Astrocyte (in vitro differentiated cells and primary cell): ENCODE data around the gene POU6F1. TPM values are rescaled to one million over a fixed set of nuclear protein-coding genes. Genes with fewer than 3 reads are reported as not detected.
A peak's percentile ranks its signal among the peaks of the same experiment; 100 is the strongest.

ENCODE experiments used
- DNase-seq: peaks from one replicate; pipeline ENCODE4 v3.0.0-alpha.2; 2010; ENCODE audit warnings: low read depth
- FAIRE-seq: peaks from 2 replicates; lab custom pipeline; 2011; peaks lifted over from hg19 to GRCh38; lab: Jason Lieb, UNC
- H2AFZ ChIP-seq: 2 replicates; pipeline ENCODE4 v1.6.0; 2012; ENCODE audit warnings: low read depth, low read length, inconsistent platforms
- H3K27ac ChIP-seq: 2 replicates; pipeline ENCODE4 v1.5.1; 2011; ENCODE audit warnings: low read depth, low read length, inconsistent platforms
- H3K27me3 ChIP-seq: 2 replicates; pipeline ENCODE4 v1.6.0; 2011; ENCODE audit warnings: low read length, inconsistent platforms; ENCODE audit not compliant: insufficient read depth
- H3K36me3 ChIP-seq: 2 replicates; pipeline ENCODE4 v1.5.1; 2011; ENCODE audit warnings: low read length, inconsistent platforms; ENCODE audit not compliant: insufficient read depth
- H3K4me1 ChIP-seq: 2 replicates; pipeline ENCODE4 v1.5.1; 2011; ENCODE audit warnings: low read length, inconsistent platforms; ENCODE audit not compliant: insufficient read depth
- H3K4me2 ChIP-seq: 2 replicates; pipeline ENCODE4 v1.6.0; 2012; ENCODE audit warnings: low read length, inconsistent platforms
- H3K4me3 ChIP-seq: 2 replicates; pipeline ENCODE4 v1.5.1; 2011; ENCODE audit warnings: low read depth, mild to moderate bottlenecking, low read length, inconsistent platforms; ENCODE audit not compliant: insufficient read depth
- H3K79me2 ChIP-seq: 2 replicates; pipeline ENCODE4 v1.6.0; 2012; ENCODE audit warnings: mild to moderate bottlenecking, low read length, inconsistent platforms; ENCODE audit not compliant: insufficient read depth
- H3K9ac ChIP-seq: 2 replicates; pipeline ENCODE4 v1.6.0; 2012; ENCODE audit warnings: mild to moderate bottlenecking, low read length, inconsistent platforms
- H3K9me3 ChIP-seq: 2 replicates; pipeline ENCODE4 v1.5.1; 2012; ENCODE audit warnings: low read depth, mild to moderate bottlenecking, low read length, inconsistent platforms; ENCODE audit not compliant: insufficient read depth
- H4K20me1 ChIP-seq: 2 replicates; pipeline ENCODE4 v1.6.0; 2012; ENCODE audit warnings: low read length, inconsistent platforms; ENCODE audit not compliant: insufficient read depth
- H3K27ac Mint-ChIP-seq: one replicate; pipeline ENCODE4 v1.8.0; 2021; ENCODE audit warnings: mild to moderate bottlenecking, mixed read lengths; ENCODE audit not compliant: unreplicated experiment
- H3K27me3 Mint-ChIP-seq: one replicate; pipeline ENCODE4 v1.8.0; 2021; ENCODE audit warnings: low read depth, mixed read lengths; ENCODE audit not compliant: unreplicated experiment
- H3K36me3 Mint-ChIP-seq: one replicate; pipeline ENCODE4 v1.8.0; 2021; ENCODE audit warnings: low read depth, mixed read lengths; ENCODE audit not compliant: unreplicated experiment
- H3K4me1 Mint-ChIP-seq: one replicate; pipeline ENCODE4 v1.8.0; 2021; ENCODE audit warnings: low read depth, mixed read lengths; ENCODE audit not compliant: unreplicated experiment
- H3K4me3 Mint-ChIP-seq: one replicate; pipeline ENCODE4 v1.8.0; 2021; ENCODE audit warnings: mild to moderate bottlenecking, moderate library complexity, mixed read lengths; ENCODE audit not compliant: unreplicated experiment
- H3K9me3 Mint-ChIP-seq: one replicate; pipeline ENCODE4 v1.8.0; 2021; ENCODE audit warnings: mild to moderate bottlenecking, mixed read lengths; ENCODE audit not compliant: unreplicated experiment
- EZH2 ChIP-seq: IDR thresholded peaks from 2 replicates; pipeline ENCODE4 v1.6.1; 2012; ENCODE audit warnings: mild to moderate bottlenecking, low read length, inconsistent platforms; ENCODE audit not compliant: insufficient read depth
- total RNA-seq: library from RNA; stranded (reverse); gene quantifications from 2 replicates; pipeline ENCODE4 v1.2.1, GENCODE V29; 2021
- TF ChIP-seq, protein P1 (sequence below): IDR thresholded peaks from 2 replicates; pipeline ENCODE4 v1.5.1; 2011; ENCODE audit warnings: low read depth, mild to moderate bottlenecking, inconsistent platforms, low read length, moderate library complexity; ENCODE audit not compliant: insufficient read depth

POU6F1 gene
- total RNA-seq, 1 donor from 2014 or later = 3.6 TPM

DNA sequence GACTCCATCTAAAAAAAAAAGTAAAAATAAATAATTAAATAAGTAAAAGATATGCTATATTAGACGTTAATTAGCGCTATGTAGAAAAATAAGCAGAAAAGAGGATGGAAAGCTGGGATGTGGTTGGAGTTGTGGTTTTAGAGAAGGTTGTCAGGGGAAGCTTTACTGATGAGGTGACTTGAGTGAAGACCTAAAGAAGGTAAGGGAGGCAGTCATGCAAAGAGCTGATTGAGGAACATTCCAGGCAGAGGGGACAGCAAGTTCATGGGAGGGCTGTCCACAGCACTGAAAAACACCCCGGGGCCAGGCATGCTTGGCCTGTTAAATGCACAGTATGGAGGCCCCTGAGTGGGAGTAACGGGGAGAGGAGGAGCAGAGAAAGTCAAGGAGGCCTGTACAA lies 36.7 kb upstream of the POU6F1 start:
- no peak for DNase-seq
- H3K36me3 Mint-ChIP-seq = no peaks in the 10 kb centered on the region
- no peaks in the 10 kb centered on the region for H3K27me3 Mint-ChIP-seq
- Histone ChIP-seq H3K4me3 (no peak overlapping the region), H3K27me3 (no peaks in the 10 kb centered on the region), H3K79me2 (peaks cover 37% of the 10 kb centered on the region), H3K4me1 (no peaks in the 10 kb centered on the region), H3K9ac (no peak overlapping the region), H3K9me3 (no peaks in the 10 kb centered on the region), H3K36me3 (peaks cover 12% of the 10 kb centered on the region), H2AFZ (no peak overlapping the region), H3K27ac (no peak overlapping the region), H3K4me2 (no peak overlapping the region), H4K20me1 (peaks cover 17% of the 10 kb centered on the region)
- TF ChIP-seq EZH2 = no peak
- TF ChIP-seq, protein P1, sequence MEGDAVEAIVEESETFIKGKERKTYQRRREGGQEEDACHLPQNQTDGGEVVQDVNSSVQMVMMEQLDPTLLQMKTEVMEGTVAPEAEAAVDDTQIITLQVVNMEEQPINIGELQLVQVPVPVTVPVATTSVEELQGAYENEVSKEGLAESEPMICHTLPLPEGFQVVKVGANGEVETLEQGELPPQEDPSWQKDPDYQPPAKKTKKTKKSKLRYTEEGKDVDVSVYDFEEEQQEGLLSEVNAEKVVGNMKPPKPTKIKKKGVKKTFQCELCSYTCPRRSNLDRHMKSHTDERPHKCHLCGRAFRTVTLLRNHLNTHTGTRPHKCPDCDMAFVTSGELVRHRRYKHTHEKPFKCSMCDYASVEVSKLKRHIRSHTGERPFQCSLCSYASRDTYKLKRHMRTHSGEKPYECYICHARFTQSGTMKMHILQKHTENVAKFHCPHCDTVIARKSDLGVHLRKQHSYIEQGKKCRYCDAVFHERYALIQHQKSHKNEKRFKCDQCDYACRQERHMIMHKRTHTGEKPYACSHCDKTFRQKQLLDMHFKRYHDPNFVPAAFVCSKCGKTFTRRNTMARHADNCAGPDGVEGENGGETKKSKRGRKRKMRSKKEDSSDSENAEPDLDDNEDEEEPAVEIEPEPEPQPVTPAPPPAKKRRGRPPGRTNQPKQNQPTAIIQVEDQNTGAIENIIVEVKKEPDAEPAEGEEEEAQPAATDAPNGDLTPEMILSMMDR = no peak
- no peak for FAIRE-seq
- no peak overlapping the region for H3K4me3 Mint-ChIP-seq
- peaks cover 2% of the 10 kb centered on the region for H3K4me1 Mint-ChIP-seq
- peaks cover 7% of the 10 kb centered on the region for H3K9me3 Mint-ChIP-seq
- H3K27ac Mint-ChIP-seq = peak overlapping the region; percentile 23

DNA sequence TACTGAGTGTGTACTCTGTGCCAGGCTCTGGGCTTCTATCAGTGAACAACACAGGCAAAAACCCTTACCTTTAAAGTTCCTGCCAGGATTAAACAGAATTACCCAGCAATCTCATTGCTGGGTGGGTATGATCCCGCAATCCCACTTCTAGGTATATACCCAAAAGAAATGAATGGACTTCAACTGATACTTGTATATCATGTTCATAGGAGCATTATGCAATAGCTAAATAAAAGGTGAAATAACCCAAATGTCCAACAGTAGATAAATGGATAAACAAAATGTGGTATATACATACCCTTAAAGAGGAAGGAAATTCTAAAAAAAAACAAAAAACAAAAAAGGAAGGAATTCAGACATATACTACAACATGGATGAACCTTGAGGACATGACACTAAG lies 35.4 kb upstream of the POU6F1 start:
- H3K27ac Mint-ChIP-seq = no peak overlapping the region
- FAIRE-seq (no peak), DNase-seq (no peak)
- H3K9me3 Mint-ChIP-seq = peaks cover 7% of the 10 kb centered on the region
- peaks cover 2% of the 10 kb centered on the region for H3K4me1 Mint-ChIP-seq
- Histone ChIP-seq H3K79me2 (peaks cover 35% of the 10 kb centered on the region), H3K36me3 (peaks cover 14% of the 10 kb centered on the region), H3K4me2 (no peak overlapping the region), H4K20me1 (peaks cover 20% of the 10 kb centered on the region), H3K27ac (no peak overlapping the region), H3K9ac (no peak overlapping the region), H3K9me3 (no peaks in the 10 kb centered on the region), H3K27me3 (no peaks in the 10 kb centered on the region), H3K4me1 (no peaks in the 10 kb centered on the region), H2AFZ (no peak overlapping the region), H3K4me3 (no peak overlapping the region)
- H3K4me3 Mint-ChIP-seq = no peak overlapping the region
- H3K36me3 Mint-ChIP-seq = no peaks in the 10 kb centered on the region
- peaks cover 2% of the 10 kb centered on the region for H3K27me3 Mint-ChIP-seq
- TF ChIP-seq, protein P1 = no peak
- TF ChIP-seq EZH2 = no peak

DNA sequence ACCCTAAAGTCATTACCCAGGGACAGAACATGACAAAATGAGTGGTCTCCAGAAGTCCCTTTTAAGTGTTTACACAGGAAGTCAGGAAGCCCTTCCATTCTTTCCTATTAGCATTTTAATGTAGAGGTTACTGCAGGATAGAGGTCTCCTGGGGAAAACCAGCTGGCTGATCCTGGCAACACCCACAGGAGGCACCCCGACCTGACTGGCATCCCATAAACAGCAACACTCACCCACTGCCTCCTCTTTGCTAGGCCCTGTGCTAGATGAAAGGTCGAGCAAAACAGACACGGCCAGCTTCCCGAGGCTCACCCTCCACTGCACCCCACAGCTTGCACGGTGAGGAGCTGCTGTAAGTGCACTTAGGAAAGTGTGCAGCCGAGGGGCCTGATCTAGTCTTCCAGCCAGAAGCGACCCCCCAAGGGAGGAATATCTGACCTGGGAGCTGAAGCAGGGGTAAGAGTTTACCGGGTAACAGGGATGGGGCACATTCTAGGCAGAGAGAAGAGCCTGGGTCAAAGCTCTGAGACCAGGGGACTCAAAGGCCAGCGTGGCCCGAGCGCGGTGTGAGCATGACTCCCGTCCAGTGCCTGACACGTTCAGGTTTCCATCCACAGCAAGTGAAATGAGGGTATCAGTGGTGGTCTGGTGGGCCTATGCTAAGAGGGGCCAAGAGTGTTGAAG lies 29.8 kb upstream of the POU6F1 start:
- Mint-ChIP-seq H3K27me3 (peaks cover 2% of the 10 kb centered on the region), H3K4me3 (peak overlapping the region; percentile 27), H3K36me3 (peaks cover 21% of the 10 kb centered on the region), H3K9me3 (no peaks in the 10 kb centered on the region), H3K27ac (no peak overlapping the region), H3K4me1 (peaks cover 10% of the 10 kb centered on the region)
- no peak overlapping the region for H3K4me3 ChIP-seq
- no peak overlapping the region for H3K27ac ChIP-seq
- TF ChIP-seq EZH2 = no peak
- TF ChIP-seq, protein P1 = no peak
- H3K4me1 ChIP-seq = peaks cover 10% of the 10 kb centered on the region
- no peak overlapping the region for H2AFZ ChIP-seq
- no peaks in the 10 kb centered on the region for H3K9me3 ChIP-seq
- H3K36me3 ChIP-seq = peaks cover 29% of the 10 kb centered on the region
- H3K79me2 ChIP-seq = peaks cover 26% of the 10 kb centered on the region
- no peak for DNase-seq
- FAIRE-seq = no peak
- H3K9ac ChIP-seq = no peak overlapping the region
- no peaks in the 10 kb centered on the region for H3K27me3 ChIP-seq
- H3K4me2 ChIP-seq = no peak overlapping the region
- H4K20me1 ChIP-seq = peaks cover 12% of the 10 kb centered on the region
